GM19438 (cell line): ENCODE measurements around the gene OGDH.
"Not testable (repeated sequence)": the region's sequence is repeated elsewhere in the genome, so short reads cannot be mapped to it uniquely, and the experiment has no call there.

Source experiments
- ATAC-seq: cut with Tn5 transposase; IDR thresholded peaks from one replicate; pipeline ENCODE4 v1.9.1; 2021; ENCODE audit warnings: low read depth; ENCODE audit not compliant: unreplicated experiment

OGDH gene

GRCh38 chr7:44698046-44698580 lies 91.7 kb downstream of the OGDH start:
- no peak for ATAC-seq

GRCh38 chr7:44699598-44699997 lies 93.2 kb downstream of the OGDH start:
- not testable (repeated sequence) for ATAC-seq

- ATAC-seq, result no peak
These were observed 93.9 kb downstream of the OGDH start for GRCh38 chr7:44700322-44700721.

- ATAC-seq, result not testable (repeated sequence)
These were observed 97.0 kb downstream of the OGDH start for GRCh38 chr7:44703391-44703790.

- ATAC-seq, result no peak
These were observed 97.5 kb downstream of the OGDH start for GRCh38 chr7:44703921-44704320.

GRCh38 chr7:44705434-44705833 lies 99.0 kb downstream of the OGDH start:
- ATAC-seq, result no peak

- no peak for ATAC-seq
These were observed 100.5 kb downstream of the OGDH start for GRCh38 chr7:44706788-44707557.

- ATAC-seq, result no peak
These were observed 101.3 kb downstream of the OGDH start for GRCh38 chr7:44707558-44708230.

- no peak for ATAC-seq
These were observed 102.8 kb downstream of the OGDH start for GRCh38 chr7:44709011-44709915.

GRCh38 chr7:44709945-44710596 lies 103.6 kb downstream of the OGDH start:
- no peak for ATAC-seq

- ATAC-seq, result no peak
These were observed 105.1 kb downstream of the OGDH start for GRCh38 chr7:44711528-44711927.

- no peak for ATAC-seq
These were observed 105.6 kb downstream of the OGDH start for GRCh38 chr7:44712012-44712411.

GRCh38 chr7:44713141-44713540 lies 106.7 kb downstream of the OGDH start:
- ATAC-seq, result no peak

- ATAC-seq, result no peak
These were observed 107.4 kb downstream of the OGDH start for GRCh38 chr7:44713680-44714335.

- no peak for ATAC-seq
These were observed 109.8 kb downstream of the OGDH start for GRCh38 chr7:44716205-44716604.

- ATAC-seq, result no peak
These were observed 113.9 kb downstream of the OGDH start for GRCh38 chr7:44720301-44720700.

GRCh38 chr7:44724276-44724675 lies 117.8 kb downstream of the OGDH start:
- no peak for ATAC-seq

- not testable (repeated sequence) for ATAC-seq
These were observed 119.8 kb downstream of the OGDH start for GRCh38 chr7:44726250-44726649.

GRCh38 chr7:44727158-44727936 lies 120.9 kb downstream of the OGDH start:
- no peak for ATAC-seq
